Ammon's horn (tissue), 1 donor: ENCODE results near the gene OPCML.
A peak's percentile ranks its signal among the peaks of the same experiment; 100 is the strongest.

ENCODE experiments used
- DNase-seq: peaks from one replicate; pipeline ENCODE4 v3.0.0-alpha.2; 2016; ENCODE audit warnings: low spot score

The OPCML gene

DNA sequence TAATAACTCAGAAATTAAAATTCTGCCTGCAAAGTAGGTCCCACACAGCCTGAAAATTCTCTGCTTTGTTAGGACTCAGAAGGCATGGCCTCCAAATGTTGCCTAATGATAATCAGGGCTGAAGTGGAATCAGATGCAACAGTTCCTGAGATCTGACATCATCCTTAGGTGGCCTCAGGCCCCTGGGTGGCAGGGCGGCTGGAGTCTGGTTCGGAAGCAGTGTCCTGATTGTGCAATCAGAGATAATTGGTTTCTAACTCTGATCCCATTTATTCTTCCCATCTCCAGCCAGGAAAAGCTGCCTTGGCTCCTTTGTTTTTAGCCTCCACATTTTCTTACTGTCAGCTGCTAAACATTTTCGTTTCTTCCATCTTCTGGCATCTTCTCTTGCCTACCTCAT lies 399.3 kb downstream of the OPCML start:
- no peak for DNase-seq

GRCh38 chr11:133127741-133128140 lies 404.6 kb downstream of the OPCML start:
- DNase-seq = no peak

DNA sequence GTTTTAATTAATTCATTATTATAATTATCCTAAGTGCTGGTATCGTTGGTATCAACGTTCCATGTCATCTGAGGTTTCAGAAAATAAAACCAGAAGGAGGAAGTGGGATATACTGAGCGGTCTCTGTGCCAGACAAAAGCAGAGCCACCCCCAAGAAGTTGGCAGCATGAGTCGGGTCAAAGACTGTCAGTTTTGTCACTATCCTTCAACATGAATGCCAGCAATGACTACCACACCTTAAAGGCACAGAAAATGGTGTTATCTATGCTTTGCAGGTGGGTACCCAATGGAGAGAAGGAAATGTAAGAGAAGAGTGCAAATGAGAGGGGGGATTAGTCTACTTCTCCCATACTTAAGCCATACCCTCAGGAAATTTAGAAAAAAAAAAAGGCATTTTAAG lies 408.5 kb downstream of the OPCML start:
- no peak for DNase-seq

DNA sequence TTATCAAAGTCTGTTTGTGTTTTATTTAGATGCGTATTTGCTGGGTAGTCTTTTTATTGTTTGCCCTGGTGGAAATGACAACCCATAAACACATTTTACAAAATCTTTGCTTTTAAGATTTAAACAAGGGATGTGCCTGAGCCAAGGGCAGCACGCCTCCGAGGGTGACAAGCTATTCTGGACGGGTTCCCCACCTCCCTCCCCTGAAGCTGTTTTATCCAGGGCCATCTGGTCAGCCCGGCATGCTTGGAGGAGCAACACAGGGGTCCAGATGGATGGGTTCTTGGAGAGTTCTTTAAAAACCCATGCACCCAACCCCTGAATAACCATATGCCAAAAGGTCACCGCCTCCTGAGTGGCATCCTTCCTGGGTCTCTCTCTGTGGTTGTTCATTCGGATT lies 408.9 kb downstream of the OPCML start:
- no peak for DNase-seq

- DNase-seq = no peak
These were observed 410.0 kb downstream of the OPCML start for GRCh38 chr11:133122256-133122655.

- DNase-seq = peak; percentile 17
These were observed 413.6 kb downstream of the OPCML start for GRCh38 chr11:133118563-133119268.

DNA sequence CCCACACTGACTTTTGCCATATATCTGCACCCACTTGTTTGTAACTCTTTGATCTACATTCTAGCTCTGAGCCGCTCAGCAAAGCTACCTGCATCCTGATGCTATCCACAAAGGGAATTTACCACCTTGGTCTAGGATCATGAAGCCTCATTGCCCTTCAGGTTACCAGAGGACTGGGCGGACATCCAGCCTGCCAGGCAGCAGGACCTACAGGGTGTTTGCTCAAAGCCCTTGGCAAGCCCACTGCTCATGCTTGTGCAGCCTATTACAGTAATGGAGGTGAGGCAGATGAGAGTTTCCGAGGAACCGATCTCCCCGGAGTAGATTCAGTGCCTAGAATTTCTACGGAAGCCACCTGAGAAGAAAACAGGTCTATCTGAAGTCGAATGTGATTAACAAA lies 417.2 kb downstream of the OPCML start:
- no peak for DNase-seq

- DNase-seq = peak; percentile 24
These were observed 424.5 kb downstream of the OPCML start for GRCh38 chr11:133107763-133108162.

GRCh38 chr11:133107136-133107535 lies 425.2 kb downstream of the OPCML start:
- no peak for DNase-seq

DNA sequence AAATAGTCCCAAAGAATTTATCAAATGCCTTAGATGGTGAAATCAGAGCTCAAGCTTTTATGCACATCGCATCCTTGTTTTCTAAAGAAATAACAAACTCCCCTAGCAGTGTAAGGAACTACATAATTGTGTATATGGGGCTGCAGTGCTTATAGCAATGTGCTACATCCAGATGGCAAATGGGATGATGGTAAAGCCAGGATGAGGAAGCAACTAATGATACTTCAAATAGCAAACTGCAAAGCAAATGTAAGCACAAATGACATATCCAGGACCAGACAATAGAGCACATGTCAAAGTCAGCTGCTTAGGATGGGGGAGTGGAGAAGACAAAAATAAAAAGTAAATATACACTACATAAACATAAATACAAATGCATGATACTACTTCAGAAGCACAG lies 425.9 kb downstream of the OPCML start:
- DNase-seq = no peak

GRCh38 chr11:133104009-133104744 lies 428.1 kb downstream of the OPCML start:
- no peak for DNase-seq

- no peak for DNase-seq
These were observed 435.3 kb downstream of the OPCML start for GRCh38 chr11:133096981-133097380.

- DNase-seq = no peak
These were observed 445.8 kb downstream of the OPCML start for GRCh38 chr11:133086518-133086917.

DNA sequence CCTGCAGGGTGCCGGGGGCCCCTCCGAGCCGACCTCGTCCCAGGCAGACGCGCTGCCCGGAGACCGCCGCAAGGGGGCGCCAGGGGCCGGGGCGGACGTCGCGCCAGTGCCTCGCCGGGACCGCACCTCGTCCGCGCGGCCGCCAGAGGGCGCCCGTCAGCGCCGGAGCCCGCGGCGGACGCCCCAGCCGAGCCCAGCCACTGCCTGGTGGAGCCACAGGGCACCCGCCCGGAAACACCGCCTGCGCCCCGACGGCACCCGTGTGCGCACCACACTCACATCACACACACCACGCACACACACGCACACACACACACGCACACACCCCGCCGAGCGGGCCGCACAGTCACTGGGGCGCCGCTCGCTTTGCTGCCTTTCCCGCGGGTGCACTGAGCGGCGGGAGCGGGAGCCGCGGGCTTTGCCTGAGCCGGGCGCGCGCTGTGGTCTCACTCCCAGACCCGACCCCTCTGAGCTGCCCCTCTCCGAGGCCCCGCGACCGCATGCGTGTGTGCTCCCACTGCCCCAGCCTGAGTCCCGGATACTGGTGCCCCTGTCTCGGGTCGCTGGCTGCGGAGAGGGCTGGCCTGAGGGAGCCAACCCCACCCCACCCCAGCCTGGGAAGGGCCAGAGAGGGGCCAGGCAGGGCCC lies 449.3 kb downstream of the OPCML start:
- peak; percentile 62 for DNase-seq

DNA sequence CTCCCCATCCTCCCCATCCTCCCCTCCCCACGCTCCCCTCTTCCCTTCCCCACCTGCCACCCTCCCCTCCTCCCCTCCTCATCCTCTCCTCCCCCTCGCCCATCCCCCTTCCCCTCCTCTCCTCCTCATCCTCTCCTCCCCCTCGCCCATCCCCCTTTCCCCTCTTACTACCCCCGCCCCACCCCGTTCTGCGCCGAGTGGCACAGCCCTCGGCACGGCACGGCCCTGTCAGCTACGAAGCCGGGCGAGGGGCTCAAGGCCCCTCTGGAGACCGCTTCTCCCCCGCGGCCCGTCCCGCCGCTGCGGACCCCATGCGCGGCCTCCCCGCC lies 449.9 kb downstream of the OPCML start:
- DNase-seq = no peak

DNA sequence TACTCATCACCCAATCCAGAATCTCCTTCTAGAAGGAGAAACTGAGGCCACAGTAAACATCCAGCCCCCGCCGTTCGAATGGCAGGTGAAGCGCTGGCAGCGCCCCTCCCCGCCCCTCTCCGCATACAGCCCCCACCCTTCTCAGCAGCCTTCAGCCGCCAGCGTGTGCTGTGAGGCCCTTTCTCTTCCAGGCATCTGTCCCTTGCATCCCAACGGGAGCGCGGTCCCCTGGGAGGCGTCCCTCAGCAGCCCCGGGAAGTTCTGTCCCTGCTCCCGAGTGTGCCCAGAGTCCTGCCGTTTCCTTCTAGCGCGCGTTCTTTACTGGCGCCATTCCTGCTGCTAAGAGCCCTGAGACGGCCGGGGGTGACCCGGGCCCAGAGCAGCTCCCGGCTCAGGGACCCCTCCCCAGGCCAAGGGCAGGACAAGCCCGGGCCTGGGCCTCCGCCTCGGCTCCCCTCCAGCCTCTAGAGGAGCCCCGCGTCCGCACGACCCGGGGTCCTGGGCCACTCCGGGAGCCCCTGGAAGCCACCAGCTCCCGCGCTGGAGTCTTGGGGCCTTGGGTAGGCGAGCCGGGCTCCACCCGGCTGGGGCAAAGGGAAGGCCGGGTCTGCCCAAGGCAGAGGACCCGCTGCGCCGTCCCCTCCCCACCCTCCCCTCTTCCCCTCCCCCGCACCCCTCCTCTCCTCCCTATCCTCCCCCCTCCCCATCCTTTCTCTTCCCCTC lies 450.4 kb downstream of the OPCML start:
- DNase-seq = no peak

DNA sequence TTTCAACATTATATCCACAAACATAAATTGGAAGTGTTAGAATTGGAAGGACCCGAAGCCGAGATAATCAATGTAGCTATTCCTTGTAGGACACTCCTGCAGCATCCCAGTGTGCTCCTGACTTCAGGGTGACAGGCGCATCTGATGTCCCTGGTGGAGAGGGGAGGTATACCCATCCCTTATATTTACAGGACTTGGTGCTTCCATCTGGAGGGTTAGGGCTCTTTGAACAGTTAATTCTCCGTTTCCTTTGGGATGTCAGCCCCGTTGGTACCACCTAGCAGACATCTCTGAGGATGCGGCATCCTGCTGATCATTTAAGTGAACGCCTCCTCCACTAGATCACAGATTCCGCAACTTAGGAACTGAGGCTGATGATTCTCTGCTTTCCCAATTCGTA lies 451.3 kb downstream of the OPCML start:
- DNase-seq = no peak

- DNase-seq = peak; percentile 80
These were observed 453.5 kb downstream of the OPCML start for GRCh38 chr11:133078591-133079404.

DNA sequence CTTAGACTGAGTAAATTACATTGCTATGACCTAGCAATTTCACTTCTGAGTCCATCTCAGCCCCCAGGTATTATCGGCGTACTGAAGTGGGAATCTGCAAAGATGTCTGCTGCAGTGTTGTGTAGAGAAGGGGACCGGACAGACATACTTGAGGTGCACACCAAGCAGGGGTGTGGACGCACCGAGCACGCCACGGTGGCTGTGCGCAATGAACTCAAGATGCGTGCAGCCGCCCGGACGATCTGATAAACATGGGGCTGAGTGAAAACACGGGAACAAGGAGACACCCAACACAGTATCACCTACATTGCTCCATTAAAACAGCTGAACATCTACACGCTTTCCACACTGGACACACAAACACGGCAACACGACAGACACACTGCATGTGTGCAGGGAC lies 454.3 kb downstream of the OPCML start:
- DNase-seq = no peak

- no peak for DNase-seq
These were observed 456.9 kb downstream of the OPCML start for GRCh38 chr11:133075351-133075750.

DNA sequence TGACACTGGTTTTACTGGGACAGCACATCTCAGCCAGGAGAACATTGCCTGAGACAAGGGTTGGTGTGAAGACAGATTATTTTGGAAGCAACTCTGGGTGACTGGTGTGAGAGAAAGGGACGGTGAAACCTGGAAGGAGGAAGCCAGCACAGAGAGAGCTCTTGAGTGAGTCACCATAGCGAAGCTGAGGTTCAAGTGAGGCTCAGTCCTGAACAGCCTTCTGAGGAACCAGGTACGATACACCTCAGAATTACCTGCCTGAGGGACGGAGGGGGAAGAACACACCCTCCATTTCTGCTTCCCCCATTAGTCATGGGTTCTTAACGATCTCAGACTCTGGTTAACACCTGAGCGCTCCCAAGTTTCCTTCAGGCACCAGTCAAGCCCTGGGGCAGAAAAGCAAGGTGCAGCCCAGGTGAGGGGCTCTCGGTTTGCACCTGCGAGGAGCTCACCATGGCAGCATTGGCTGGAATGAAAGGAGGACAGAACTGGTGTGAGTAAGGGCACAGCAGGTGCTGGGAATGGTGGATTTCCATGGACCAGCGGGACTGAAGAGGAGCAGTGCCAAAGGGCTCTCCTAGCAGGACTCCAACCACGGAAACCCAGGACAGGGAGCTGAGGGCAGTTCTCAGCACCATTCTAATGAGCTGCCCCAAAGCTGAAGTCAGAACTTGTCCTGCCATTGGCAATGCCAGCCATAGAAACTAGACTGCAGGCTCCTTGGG lies 459.3 kb downstream of the OPCML start:
- no peak for DNase-seq
